GM18526 (cell line): Measurements from ENCODE around the gene TLE6.

Experiments used
- POLR2A ChIP-seq: IDR thresholded peaks from 3 replicates; pipeline ENCODE4 v1.6.1; 2011; ENCODE audit not compliant: insufficient read length; ENCODE audit errors: extremely low read depth

Gene TLE6

DNA sequence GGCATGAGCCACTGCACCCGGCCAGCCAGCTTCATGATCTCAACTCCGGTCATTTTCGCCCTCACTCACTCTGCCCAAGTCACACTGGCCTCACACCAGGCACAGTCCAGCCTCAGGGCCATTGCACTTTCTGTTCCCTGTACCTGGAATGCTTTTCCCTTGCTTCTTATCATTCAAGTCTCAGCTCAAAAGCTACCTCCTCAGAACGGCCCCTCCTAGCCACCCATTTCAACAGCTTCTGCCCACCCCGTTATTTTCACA, 54.2 kb downstream of the TLE6 start:
- TF ChIP-seq POLR2A: no peak

DNA sequence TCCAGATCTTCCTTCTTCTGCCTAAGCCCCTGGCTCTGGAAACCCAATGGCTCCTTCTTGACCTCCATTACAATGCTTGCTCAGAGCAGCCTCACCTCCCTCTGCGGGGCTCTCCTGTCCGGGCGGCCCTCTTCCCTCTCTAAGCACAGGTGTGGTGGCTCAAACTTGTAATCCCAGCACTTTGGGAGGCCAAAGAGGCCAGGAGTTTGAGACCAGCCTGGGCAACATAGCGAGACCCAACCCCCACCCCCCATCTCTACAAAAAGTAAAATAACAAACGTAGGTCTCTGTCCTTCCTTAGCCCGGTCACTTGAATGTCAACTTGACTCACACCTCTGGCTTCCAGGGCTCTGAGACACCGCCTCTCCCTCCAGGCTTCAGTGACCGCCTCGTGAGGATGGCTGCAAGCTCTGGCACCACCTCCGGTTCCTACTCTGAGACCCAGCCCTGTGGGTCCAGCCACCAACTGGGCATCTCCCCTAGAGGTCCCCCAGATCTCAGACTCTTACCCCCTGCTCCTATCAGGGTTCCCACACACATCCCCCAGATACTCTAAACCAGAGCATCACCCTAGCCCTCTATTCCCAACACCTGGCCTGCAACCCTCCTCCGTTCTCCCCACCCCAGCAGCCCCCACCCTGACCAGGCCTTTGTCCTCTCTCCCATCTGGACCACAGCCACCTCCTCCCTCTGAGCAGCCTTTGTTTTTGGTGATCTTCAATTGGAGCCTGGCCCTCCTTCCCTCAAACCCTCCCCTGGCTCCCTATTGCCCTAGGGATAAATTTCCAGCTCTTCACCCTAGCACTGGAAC, 56.4 kb downstream of the TLE6 start:
- no peak for TF ChIP-seq POLR2A

DNA sequence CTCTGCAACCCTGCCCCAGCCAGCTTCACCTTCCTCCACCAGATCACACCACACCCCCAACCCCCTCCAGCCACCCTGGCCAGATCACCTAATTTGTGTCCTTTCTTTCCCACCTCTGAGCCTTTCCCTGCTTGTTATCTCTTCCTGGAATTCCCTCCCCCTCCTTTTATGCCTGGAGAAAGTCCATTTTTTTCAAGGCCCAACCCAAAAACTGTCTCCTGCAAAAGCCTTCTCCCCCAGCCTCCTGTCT, 57.0 kb downstream of the TLE6 start:
- no peak for TF ChIP-seq POLR2A

- TF ChIP-seq POLR2A: no peak
Observed at GRCh38 chr19:3034656-3035541, 57.5 kb downstream of the TLE6 start.

- peak; percentile 57 for TF ChIP-seq POLR2A
Observed at GRCh38 chr19:3035542-3036118, 58.3 kb downstream of the TLE6 start.

GRCh38 chr19:3036119-3036976, 59.0 kb downstream of the TLE6 start:
- TF ChIP-seq POLR2A: peak; percentile 50

DNA sequence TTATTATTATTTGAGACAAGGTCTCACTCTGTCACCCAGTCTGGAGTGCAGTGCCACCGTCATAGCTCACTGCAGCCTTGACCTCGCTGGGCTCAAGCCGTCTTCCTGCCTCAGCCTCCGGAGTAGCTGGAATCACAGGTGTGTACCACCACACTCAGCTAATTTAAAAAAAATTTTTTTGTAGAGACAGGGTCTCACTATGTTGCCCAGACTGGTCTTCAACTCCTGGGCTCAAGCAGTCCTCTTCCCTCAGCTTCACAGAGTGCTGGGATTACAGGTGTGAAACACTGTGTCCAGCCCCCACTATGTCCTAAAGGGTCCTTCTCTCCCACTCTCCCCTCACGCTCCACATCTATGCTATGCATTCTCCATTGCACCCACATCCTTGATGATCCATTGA, 60.9 kb downstream of the TLE6 start:
- no peak for TF ChIP-seq POLR2A

DNA sequence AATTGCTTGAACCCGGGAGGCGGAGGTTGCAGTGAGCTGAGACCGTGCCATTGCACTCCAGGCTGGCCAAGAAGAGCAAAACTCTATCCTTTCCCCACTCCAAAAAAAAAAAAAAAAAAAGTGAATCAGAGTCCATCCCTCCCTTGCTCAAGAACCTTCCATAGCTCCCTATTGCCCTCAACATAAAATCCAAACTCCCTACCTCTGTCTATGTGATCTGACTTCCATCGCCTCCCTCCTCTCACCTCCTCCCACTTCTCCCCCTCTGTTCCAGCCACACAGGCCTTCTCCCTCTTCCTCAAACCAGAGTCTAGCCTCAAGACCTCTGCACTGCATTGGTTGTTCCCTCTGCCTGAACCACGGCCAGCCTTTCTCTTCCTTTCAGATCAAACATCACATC, 61.8 kb downstream of the TLE6 start:
- TF ChIP-seq POLR2A: no peak

- no peak for TF ChIP-seq POLR2A
Observed at GRCh38 chr19:3039641-3040077, 62.3 kb downstream of the TLE6 start.

DNA sequence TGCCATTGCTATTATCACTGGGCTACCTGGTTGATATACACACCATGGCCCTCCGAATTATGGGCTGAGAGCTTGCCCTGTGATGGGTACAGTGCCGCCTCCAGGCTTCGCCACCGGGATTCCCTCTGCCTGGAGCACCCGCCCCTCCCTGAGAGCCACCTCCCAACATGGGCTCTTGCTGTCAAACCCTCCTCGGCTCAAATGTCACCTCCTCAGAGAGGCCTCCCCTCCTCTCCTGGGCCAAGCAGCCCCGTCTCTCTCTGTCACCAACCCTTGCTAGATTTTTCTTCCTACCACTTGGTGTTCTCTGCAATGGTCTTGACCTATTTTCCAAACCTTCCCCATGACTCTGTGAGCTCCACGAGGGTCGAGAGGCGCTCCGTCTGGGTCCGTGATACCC, 64.0 kb downstream of the TLE6 start:
- no peak for TF ChIP-seq POLR2A

DNA sequence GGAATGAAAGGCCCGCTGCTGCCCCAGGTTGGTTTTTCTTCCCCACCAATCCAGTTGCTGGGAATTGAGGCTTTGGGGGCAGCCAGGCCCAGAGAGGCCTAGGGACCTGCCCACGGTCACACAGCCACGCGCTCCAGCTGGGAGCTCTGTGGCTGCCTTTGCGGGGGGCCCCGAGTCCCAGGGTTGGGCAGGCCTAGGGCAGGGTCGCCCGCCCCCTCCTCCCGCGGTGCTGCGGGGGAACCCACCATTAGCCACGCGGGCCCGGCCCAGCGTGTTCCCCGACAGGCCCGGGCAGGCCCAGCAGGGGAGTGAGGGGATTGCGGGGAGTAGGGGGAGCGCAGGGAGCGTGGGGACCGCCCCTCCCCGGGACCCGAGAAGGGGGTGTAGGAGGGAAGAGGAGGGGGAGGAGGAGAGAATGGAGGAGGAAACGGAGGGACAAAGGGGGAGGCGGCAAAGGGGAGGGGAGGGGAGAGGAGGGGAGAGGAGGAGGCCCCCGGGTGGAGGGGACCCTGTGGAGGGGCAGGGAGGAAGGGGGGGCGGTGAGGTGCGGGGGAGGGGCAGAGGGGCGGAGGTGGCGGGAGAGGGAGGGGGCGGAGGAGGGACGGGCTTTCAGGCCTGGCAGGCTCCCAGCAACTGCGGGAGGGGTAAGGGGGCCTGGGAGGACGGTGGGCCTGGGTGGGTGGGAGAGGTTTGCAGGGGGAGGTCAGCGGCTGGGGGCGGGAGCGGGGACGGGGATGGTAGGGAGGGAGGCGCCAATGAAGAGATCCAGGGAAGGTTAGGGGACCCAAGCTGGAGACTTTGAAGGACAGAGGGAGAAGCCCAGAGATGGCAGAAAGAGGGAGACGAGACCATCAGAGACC, 64.6 kb downstream of the TLE6 start:
- no peak for TF ChIP-seq POLR2A

GRCh38 chr19:3042621-3043267, 65.4 kb downstream of the TLE6 start:
- no peak for TF ChIP-seq POLR2A
